AG09309 (cell line): ENCODE measurements around the gene IRF6.
"Not testable (repeated sequence)": the region's sequence is repeated elsewhere in the genome, so short reads cannot be mapped to it uniquely, and the experiment has no call there.

Experiments
- DNase-seq: peaks from one replicate; pipeline ENCODE4 v3.0.0-alpha.2; 2010; ENCODE audit warnings: low read depth
- H3K4me3 ChIP-seq: 2 replicates; pipeline ENCODE4 v1.5.1; 2011; ENCODE audit warnings: mild to moderate bottlenecking, low read depth, low read length, moderate library complexity; ENCODE audit not compliant: control insufficient read depth
- CTCF ChIP-seq: IDR thresholded peaks from 2 replicates; pipeline ENCODE4 v1.5.1; 2011; ENCODE audit warnings: mild to moderate bottlenecking, low read depth, low read length, inconsistent platforms; ENCODE audit not compliant: insufficient read depth, control insufficient read depth; ENCODE audit errors: missing control alignments

Gene IRF6

GRCh38 chr1:209805341-209805781 lies 581 bp downstream of the IRF6 start:
- TF ChIP-seq CTCF: no peak
- no peak for DNase-seq
- H3K4me3 ChIP-seq: no peak overlapping the region

GRCh38 chr1:209803568-209803967 lies 2.4 kb downstream of the IRF6 start:
- no peak overlapping the region for H3K4me3 ChIP-seq
- DNase-seq: no peak
- TF ChIP-seq CTCF: no peak

- DNase-seq: no peak
- no peak overlapping the region for H3K4me3 ChIP-seq
- no peak for TF ChIP-seq CTCF
These were observed 3.2 kb downstream of the IRF6 start for GRCh38 chr1:209802780-209803152.

- no peak for TF ChIP-seq CTCF
- no peak overlapping the region for H3K4me3 ChIP-seq
- DNase-seq: no peak
These were observed 3.7 kb downstream of the IRF6 start for GRCh38 chr1:209802117-209802779.

GRCh38 chr1:209800984-209801834 lies 4.7 kb downstream of the IRF6 start:
- no peak for DNase-seq
- H3K4me3 ChIP-seq: no peak overlapping the region
- no peak for TF ChIP-seq CTCF

- H3K4me3 ChIP-seq: no peak overlapping the region
- DNase-seq: no peak
- TF ChIP-seq CTCF: peak; percentile 15
These were observed 7.8 kb downstream of the IRF6 start for GRCh38 chr1:209797978-209798639.

GRCh38 chr1:209793711-209794110 lies 12.2 kb downstream of the IRF6 start:
- DNase-seq, H3K4me3 ChIP-seq: not testable (repeated sequence)
